GM23338 (cell line): Measurements from ENCODE around the gene SLC25A48. TPM values are rescaled to one million over a fixed set of nuclear protein-coding genes. Genes with fewer than 3 reads are reported as not detected.

ENCODE experiments used
- ATAC-seq: fragments of 200-7000 bp; cut with Tn5 transposase; 3 replicates; pipeline ENCODE4 v1.9.1; 2020
- DNase-seq: peaks from one replicate; pipeline ENCODE4 v3.0.0-alpha.2; 2015; ENCODE audit warnings: low spot score
- H2AFZ ChIP-seq: fragments of 200-600 bp; sonication (generic); 2 replicates; pipeline ENCODE4 v1.8.0; 2016; ENCODE audit warnings: antibody characterized with exemption, mild to moderate bottlenecking, moderate library complexity
- H3F3A ChIP-seq: fragments of 200-600 bp; sonication (generic); replicated peaks from 2 replicates; pipeline ENCODE4 v1.8.0; 2017; ENCODE audit warnings: antibody characterized with exemption, mixed run types, low read depth
- H3K27ac ChIP-seq: fragments of 200-600 bp; sonication (generic); 2 replicates; pipeline ENCODE4 v1.6.1; 2016; ENCODE audit warnings: low read depth
- H3K27me3 ChIP-seq: fragments of 200-600 bp; sonication (generic); 2 replicates; pipeline ENCODE4 v1.8.0; 2016; ENCODE audit warnings: mild to moderate bottlenecking, mixed run types, moderate library complexity; ENCODE audit not compliant: insufficient read depth
- H3K36me3 ChIP-seq: fragments of 200-600 bp; sonication (generic); 2 replicates; pipeline ENCODE4 v1.8.0; 2016; ENCODE audit warnings: mild to moderate bottlenecking; ENCODE audit not compliant: insufficient read depth
- H3K4me1 ChIP-seq: fragments of 200-600 bp; sonication (generic); 2 replicates; pipeline ENCODE4 v1.8.0; 2016; ENCODE audit warnings: mild to moderate bottlenecking, moderate library complexity; ENCODE audit not compliant: insufficient read depth
- H3K4me2 ChIP-seq: fragments of 200-600 bp; sonication (generic); 2 replicates; pipeline ENCODE4 v1.7.1; 2017; ENCODE audit warnings: mixed run types
- H3K4me3 ChIP-seq: fragments of 200-600 bp; sonication (generic); 2 replicates; pipeline ENCODE4 v1.6.1; 2016; ENCODE audit warnings: mixed run types
- H3K79me2 ChIP-seq: fragments of 200-600 bp; sonication (generic); replicated peaks from 2 replicates; pipeline ENCODE4 v1.8.0; 2017; ENCODE audit warnings: mild to moderate bottlenecking; ENCODE audit not compliant: insufficient read depth
- H3K9me2 ChIP-seq: fragments of 200-600 bp; sonication (generic); 2 replicates; pipeline ENCODE4 v1.8.0; 2017; ENCODE audit not compliant: insufficient read depth
- H4K20me1 ChIP-seq: fragments of 200-600 bp; sonication (generic); replicated peaks from 2 replicates; pipeline ENCODE4 v1.8.0; 2017; ENCODE audit warnings: mild to moderate bottlenecking; ENCODE audit not compliant: insufficient read depth
- H3K27ac Mint-ChIP-seq: 2 replicates; pipeline ENCODE4 v1.8.0; 2020; ENCODE audit warnings: inconsistent platforms, mild to moderate bottlenecking, moderate library complexity, mixed read lengths
- H3K27me3 Mint-ChIP-seq: 3 replicates; pipeline ENCODE4 v1.8.0; 2022; ENCODE audit warnings: low read depth, mild to moderate bottlenecking, moderate library complexity, mixed read lengths, inconsistent platforms; ENCODE audit not compliant: insufficient read depth, poor library complexity
- H3K36me3 Mint-ChIP-seq: 3 replicates; pipeline ENCODE4 v1.8.0; 2021; ENCODE audit warnings: low read depth, mild to moderate bottlenecking, inconsistent platforms, moderate library complexity, mixed read lengths
- H3K4me1 Mint-ChIP-seq: 3 replicates; pipeline ENCODE4 v1.8.0; 2020; ENCODE audit warnings: mild to moderate bottlenecking, inconsistent platforms, mixed read lengths
- H3K4me3 Mint-ChIP-seq: 3 replicates; pipeline ENCODE4 v1.8.0; 2021; ENCODE audit warnings: moderate library complexity, mild to moderate bottlenecking, inconsistent platforms, mixed read lengths
- H3K9me3 Mint-ChIP-seq: 3 replicates; pipeline ENCODE4 v1.8.0; 2020; ENCODE audit warnings: moderate library complexity, mild to moderate bottlenecking, inconsistent platforms, mixed read lengths
- CREB1 ChIP-seq: fragments of 250-450 bp; sonication (Bioruptor Pico); IDR thresholded peaks from 2 replicates; pipeline ENCODE4 v1.5.0; 2020; ENCODE audit warnings: low read depth, mild to moderate bottlenecking, moderate library complexity
- EZH2 ChIP-seq: fragments of 200-600 bp; sonication (generic); IDR thresholded peaks from one replicate; pipeline ENCODE4 v1.8.0; 2017; ENCODE audit warnings: antibody characterized with exemption, mild to moderate bottlenecking, low read depth; ENCODE audit not compliant: unreplicated experiment
- EZH2phosphoT487 ChIP-seq: fragments of 200-600 bp; sonication (generic); IDR thresholded peaks from one replicate; pipeline ENCODE4 v1.8.1; 2018; ENCODE audit warnings: antibody characterized with exemption; ENCODE audit not compliant: unreplicated experiment
- JUNB ChIP-seq: IDR thresholded peaks from one replicate; pipeline ENCODE4 v1.6.1; 2016; ENCODE audit warnings: antibody characterized with exemption; ENCODE audit not compliant: unreplicated experiment
- NANOG ChIP-seq: IDR thresholded peaks from 2 replicates; pipeline ENCODE4 v1.6.1; 2016; ENCODE audit warnings: antibody characterized with exemption, borderline replicate concordance
- POLR2AphosphoS5 ChIP-seq: IDR thresholded peaks from 2 replicates; pipeline ENCODE4 v1.6.1; 2016; ENCODE audit warnings: antibody characterized with exemption, low read depth
- STAT1 ChIP-seq: IDR thresholded peaks from one replicate; pipeline ENCODE4 v1.6.1; 2016; ENCODE audit warnings: antibody characterized with exemption; ENCODE audit not compliant: unreplicated experiment
- ZNF114 ChIP-seq: fragments of 250-450 bp; sonication (Bioruptor Pico); IDR thresholded peaks from 2 replicates; pipeline ENCODE4 v1.5.0; 2020; ENCODE audit warnings: mild to moderate bottlenecking, moderate library complexity
- ZNF331 ChIP-seq: fragments of 250-450 bp; sonication (Bioruptor Pico); IDR thresholded peaks from 2 replicates; pipeline ENCODE4 v1.5.0; 2020; ENCODE audit warnings: low read depth, mild to moderate bottlenecking, moderate library complexity
- polyA plus RNA-seq: library from polyadenylated mRNA; unstranded; fragments of >200 nt; fragmentation: Nextera tagmentation; extraction: Ambion mirVana; gene quantifications from 2 replicates; pipeline ENCODE4 v1.2.1, GENCODE V29; 2016
- total RNA-seq: library from RNA; depleted of rRNA; stranded (reverse); fragments of >200 nt; shearing (Covaris generic); gene quantifications from 2 replicates; pipeline ENCODE4 v1.2.3, GENCODE V29; 2014
- TF ChIP-seq, protein P1 (sequence below), 2 experiments: fragments of 200-600 bp in 1 of 2; sonication (generic) in 1 of 2; conservative IDR thresholded peaks; 2 replicates each; pipeline versions ENCODE4 v1.5.1 to v1.6.1; 2016 to 2017; ENCODE audit warnings: antibody characterized with exemption in 2 of 2, low read depth in 2 of 2, mild to moderate bottlenecking in 2 of 2, moderate library complexity in 1 of 2
- TF ChIP-seq, protein P2 (sequence below): fragments of 250-450 bp; sonication (Bioruptor Pico); IDR thresholded peaks from 2 replicates; pipeline ENCODE4 v1.5.0; 2020; ENCODE audit warnings: mild to moderate bottlenecking, moderate library complexity
- TF ChIP-seq, protein P3 (sequence below): IDR thresholded peaks from one replicate; pipeline ENCODE4 v1.6.1; 2018; ENCODE audit warnings: antibody characterized with exemption; ENCODE audit not compliant: unreplicated experiment
- TF ChIP-seq, protein P4 (sequence below): IDR thresholded peaks from 2 replicates; pipeline ENCODE4 v1.6.1; 2016; ENCODE audit warnings: antibody characterized with exemption

The SLC25A48 gene
- total and polyA plus RNA-seq, 2 experiments from 2014 or later, result 1.1 to 1.5 TPM

DNA sequence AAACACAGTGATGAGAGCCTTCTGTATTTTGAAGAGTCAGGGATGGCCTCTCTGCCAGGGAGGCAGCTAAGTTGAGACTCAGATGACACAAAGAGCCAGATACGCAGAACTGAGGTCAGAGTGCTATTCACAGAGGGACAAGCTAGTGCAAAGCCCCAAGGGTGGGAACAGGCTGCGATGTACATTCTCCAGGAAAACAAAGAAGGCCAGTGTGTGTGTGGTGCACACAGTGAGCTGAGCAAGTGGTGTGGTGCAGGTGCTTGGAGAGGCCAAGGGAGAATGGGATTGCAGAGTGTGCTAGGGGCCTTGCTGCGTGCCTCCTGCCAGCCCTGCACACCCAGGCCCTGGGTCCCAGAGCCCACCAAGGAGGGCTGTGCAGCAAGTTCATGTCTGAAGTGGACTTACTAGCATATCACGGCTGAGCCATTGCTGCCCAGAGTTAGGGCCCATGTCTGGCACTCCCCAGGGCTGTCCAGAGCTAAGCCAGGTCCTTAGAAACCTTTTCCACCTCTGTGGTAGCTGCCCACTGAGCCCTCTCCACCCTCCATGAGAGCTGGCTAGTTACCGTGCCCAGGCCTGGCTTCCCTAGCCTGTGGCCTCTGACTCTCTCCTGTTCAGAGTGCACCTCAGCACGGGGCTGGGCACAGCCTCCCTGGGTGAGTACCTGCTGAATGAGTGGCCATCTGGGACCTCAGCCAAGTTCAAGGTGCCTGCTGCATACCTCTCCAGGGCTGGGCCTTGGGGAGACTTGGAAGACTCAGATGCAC is 9.3 kb downstream of the SLC25A48 start:
- Histone ChIP-seq H3K4me3 (no peak overlapping the region), H3K27ac (no peak overlapping the region), H3F3A (no peaks in the 10 kb centered on the region), H3K27me3 (no peaks in the 10 kb centered on the region), H3K9me2 (no peaks in the 10 kb centered on the region; the same call in 1 of the 2 replicates), H4K20me1 (no peaks in the 10 kb centered on the region), H3K4me1 (no peaks in the 10 kb centered on the region), H3K79me2 (no peaks in the 10 kb centered on the region), H3K36me3 (no peaks in the 10 kb centered on the region), H2AFZ (no peak overlapping the region), H3K4me2 (no peak overlapping the region)
- ATAC-seq (no peak), DNase-seq (no peak)
- Mint-ChIP-seq H3K4me1 (no peaks in the 10 kb centered on the region), H3K36me3 (peaks cover 6% of the 10 kb centered on the region; the same call in 2 of the 3 replicates), H3K4me3 (no peak overlapping the region), H3K27me3 (peaks cover 2% of the 10 kb centered on the region), H3K9me3 (peaks cover 13% of the 10 kb centered on the region), H3K27ac (no peak overlapping the region)
- no peak for TF ChIP-seq ZNF331 (CRISPR knock-in tag)
- TF ChIP-seq STAT1, result no peak
- no peak for TF ChIP-seq POLR2AphosphoS5
- TF ChIP-seq, protein P1, sequence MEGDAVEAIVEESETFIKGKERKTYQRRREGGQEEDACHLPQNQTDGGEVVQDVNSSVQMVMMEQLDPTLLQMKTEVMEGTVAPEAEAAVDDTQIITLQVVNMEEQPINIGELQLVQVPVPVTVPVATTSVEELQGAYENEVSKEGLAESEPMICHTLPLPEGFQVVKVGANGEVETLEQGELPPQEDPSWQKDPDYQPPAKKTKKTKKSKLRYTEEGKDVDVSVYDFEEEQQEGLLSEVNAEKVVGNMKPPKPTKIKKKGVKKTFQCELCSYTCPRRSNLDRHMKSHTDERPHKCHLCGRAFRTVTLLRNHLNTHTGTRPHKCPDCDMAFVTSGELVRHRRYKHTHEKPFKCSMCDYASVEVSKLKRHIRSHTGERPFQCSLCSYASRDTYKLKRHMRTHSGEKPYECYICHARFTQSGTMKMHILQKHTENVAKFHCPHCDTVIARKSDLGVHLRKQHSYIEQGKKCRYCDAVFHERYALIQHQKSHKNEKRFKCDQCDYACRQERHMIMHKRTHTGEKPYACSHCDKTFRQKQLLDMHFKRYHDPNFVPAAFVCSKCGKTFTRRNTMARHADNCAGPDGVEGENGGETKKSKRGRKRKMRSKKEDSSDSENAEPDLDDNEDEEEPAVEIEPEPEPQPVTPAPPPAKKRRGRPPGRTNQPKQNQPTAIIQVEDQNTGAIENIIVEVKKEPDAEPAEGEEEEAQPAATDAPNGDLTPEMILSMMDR (conservative IDR thresholded peaks at IDR 0.05; ENCODE audit: low read depth in 2 of 2), result no peak
- TF ChIP-seq, protein P2, sequence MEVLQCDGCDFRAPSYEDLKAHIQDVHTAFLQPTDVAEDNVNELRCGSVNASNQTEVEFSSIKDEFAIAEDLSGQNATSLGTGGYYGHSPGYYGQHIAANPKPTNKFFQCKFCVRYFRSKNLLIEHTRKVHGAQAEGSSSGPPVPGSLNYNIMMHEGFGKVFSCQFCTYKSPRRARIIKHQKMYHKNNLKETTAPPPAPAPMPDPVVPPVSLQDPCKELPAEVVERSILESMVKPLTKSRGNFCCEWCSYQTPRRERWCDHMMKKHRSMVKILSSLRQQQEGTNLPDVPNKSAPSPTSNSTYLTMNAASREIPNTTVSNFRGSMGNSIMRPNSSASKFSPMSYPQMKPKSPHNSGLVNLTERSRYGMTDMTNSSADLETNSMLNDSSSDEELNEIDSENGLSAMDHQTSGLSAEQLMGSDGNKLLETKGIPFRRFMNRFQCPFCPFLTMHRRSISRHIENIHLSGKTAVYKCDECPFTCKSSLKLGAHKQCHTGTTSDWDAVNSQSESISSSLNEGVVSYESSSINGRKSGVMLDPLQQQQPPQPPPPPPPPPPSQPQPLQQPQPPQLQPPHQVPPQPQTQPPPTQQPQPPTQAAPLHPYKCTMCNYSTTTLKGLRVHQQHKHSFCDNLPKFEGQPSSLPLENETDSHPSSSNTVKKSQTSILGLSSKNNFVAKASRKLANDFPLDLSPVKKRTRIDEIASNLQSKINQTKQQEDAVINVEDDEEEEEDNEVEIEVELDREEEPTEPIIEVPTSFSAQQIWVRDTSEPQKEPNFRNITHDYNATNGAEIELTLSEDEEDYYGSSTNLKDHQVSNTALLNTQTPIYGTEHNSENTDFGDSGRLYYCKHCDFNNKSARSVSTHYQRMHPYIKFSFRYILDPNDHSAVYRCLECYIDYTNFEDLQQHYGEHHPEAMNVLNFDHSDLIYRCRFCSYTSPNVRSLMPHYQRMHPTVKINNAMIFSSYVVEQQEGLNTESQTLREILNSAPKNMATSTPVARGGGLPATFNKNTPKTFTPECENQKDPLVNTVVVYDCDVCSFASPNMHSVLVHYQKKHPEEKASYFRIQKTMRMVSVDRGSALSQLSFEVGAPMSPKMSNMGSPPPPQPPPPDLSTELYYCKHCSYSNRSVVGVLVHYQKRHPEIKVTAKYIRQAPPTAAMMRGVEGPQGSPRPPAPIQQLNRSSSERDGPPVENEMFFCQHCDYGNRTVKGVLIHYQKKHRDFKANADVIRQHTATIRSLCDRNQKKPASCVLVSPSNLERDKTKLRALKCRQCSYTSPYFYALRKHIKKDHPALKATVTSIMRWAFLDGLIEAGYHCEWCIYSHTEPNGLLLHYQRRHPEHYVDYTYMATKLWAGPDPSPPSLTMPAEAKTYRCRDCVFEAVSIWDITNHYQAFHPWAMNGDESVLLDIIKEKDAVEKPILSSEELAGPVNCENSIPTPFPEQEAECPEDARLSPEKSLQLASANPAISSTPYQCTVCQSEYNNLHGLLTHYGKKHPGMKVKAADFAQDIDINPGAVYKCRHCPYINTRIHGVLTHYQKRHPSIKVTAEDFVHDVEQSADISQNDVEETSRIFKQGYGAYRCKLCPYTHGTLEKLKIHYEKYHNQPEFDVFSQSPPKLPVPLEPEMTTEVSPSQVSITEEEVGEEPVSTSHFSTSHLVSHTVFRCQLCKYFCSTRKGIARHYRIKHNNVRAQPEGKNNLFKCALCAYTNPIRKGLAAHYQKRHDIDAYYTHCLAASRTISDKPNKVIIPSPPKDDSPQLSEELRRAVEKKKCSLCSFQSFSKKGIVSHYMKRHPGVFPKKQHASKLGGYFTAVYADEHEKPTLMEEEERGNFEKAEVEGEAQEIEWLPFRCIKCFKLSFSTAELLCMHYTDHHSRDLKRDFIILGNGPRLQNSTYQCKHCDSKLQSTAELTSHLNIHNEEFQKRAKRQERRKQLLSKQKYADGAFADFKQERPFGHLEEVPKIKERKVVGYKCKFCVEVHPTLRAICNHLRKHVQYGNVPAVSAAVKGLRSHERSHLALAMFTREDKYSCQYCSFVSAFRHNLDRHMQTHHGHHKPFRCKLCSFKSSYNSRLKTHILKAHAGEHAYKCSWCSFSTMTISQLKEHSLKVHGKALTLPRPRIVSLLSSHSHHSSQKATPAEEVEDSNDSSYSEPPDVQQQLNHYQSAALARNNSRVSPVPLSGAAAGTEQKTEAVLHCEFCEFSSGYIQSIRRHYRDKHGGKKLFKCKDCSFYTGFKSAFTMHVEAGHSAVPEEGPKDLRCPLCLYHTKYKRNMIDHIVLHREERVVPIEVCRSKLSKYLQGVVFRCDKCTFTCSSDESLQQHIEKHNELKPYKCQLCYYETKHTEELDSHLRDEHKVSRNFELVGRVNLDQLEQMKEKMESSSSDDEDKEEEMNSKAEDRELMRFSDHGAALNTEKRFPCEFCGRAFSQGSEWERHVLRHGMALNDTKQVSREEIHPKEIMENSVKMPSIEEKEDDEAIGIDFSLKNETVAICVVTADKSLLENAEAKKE (CRISPR knock-in tag), result no peak
- no peak for TF ChIP-seq JUNB
- TF ChIP-seq, protein P3, sequence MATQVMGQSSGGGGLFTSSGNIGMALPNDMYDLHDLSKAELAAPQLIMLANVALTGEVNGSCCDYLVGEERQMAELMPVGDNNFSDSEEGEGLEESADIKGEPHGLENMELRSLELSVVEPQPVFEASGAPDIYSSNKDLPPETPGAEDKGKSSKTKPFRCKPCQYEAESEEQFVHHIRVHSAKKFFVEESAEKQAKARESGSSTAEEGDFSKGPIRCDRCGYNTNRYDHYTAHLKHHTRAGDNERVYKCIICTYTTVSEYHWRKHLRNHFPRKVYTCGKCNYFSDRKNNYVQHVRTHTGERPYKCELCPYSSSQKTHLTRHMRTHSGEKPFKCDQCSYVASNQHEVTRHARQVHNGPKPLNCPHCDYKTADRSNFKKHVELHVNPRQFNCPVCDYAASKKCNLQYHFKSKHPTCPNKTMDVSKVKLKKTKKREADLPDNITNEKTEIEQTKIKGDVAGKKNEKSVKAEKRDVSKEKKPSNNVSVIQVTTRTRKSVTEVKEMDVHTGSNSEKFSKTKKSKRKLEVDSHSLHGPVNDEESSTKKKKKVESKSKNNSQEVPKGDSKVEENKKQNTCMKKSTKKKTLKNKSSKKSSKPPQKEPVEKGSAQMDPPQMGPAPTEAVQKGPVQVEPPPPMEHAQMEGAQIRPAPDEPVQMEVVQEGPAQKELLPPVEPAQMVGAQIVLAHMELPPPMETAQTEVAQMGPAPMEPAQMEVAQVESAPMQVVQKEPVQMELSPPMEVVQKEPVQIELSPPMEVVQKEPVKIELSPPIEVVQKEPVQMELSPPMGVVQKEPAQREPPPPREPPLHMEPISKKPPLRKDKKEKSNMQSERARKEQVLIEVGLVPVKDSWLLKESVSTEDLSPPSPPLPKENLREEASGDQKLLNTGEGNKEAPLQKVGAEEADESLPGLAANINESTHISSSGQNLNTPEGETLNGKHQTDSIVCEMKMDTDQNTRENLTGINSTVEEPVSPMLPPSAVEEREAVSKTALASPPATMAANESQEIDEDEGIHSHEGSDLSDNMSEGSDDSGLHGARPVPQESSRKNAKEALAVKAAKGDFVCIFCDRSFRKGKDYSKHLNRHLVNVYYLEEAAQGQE, result no peak
- TF ChIP-seq EZH2, result no peak
- TF ChIP-seq CREB1 (CRISPR knock-in tag), result no peak
- no peak for TF ChIP-seq ZNF114 (CRISPR knock-in tag)
- TF ChIP-seq EZH2phosphoT487, result no peak
- TF ChIP-seq, protein P4, sequence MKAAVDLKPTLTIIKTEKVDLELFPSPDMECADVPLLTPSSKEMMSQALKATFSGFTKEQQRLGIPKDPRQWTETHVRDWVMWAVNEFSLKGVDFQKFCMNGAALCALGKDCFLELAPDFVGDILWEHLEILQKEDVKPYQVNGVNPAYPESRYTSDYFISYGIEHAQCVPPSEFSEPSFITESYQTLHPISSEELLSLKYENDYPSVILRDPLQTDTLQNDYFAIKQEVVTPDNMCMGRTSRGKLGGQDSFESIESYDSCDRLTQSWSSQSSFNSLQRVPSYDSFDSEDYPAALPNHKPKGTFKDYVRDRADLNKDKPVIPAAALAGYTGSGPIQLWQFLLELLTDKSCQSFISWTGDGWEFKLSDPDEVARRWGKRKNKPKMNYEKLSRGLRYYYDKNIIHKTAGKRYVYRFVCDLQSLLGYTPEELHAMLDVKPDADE, result no peak
- no peak for TF ChIP-seq NANOG
